ENCODE results near the gene NOXRED1.

DNA sequence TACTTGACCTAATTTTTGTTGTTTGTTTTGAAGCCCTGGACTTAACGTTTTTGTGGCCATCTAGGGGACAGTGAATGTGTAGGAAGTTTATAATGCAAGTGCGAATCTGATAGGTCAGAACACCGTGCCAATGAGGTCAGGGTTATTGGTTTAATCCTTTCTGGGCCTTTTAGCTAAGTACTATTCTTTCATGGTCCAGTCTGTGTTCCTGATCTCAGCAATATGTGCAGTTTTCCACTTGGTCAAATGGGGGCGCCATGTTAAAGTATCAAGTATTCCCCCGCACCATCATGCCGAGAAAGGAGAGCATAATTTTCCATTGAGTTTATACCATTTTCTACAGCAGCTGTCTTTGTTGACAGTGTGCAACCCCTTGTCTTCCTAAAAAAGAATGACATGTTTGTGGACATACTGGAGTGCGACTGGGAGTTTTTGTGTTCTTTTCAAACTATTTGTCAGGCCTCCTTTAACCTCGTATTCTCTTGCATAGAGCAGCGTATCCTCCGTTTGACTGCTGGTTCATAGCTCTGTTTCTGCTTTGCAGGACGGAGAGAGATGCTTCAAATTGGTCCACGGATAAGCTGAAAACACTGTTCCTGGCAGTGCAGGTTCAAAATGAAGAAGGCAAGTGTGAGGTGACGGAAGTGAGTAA is 35.9 kb upstream of the NOXRED1 start:
- TF ChIP-seq, protein P1, sequence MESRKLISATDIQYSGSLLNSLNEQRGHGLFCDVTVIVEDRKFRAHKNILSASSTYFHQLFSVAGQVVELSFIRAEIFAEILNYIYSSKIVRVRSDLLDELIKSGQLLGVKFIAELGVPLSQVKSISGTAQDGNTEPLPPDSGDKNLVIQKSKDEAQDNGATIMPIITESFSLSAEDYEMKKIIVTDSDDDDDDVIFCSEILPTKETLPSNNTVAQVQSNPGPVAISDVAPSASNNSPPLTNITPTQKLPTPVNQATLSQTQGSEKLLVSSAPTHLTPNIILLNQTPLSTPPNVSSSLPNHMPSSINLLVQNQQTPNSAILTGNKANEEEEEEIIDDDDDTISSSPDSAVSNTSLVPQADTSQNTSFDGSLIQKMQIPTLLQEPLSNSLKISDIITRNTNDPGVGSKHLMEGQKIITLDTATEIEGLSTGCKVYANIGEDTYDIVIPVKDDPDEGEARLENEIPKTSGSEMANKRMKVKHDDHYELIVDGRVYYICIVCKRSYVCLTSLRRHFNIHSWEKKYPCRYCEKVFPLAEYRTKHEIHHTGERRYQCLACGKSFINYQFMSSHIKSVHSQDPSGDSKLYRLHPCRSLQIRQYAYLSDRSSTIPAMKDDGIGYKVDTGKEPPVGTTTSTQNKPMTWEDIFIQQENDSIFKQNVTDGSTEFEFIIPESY (IDR thresholded peaks at IDR 0.05), result no peak
- TF ChIP-seq, protein P2, sequence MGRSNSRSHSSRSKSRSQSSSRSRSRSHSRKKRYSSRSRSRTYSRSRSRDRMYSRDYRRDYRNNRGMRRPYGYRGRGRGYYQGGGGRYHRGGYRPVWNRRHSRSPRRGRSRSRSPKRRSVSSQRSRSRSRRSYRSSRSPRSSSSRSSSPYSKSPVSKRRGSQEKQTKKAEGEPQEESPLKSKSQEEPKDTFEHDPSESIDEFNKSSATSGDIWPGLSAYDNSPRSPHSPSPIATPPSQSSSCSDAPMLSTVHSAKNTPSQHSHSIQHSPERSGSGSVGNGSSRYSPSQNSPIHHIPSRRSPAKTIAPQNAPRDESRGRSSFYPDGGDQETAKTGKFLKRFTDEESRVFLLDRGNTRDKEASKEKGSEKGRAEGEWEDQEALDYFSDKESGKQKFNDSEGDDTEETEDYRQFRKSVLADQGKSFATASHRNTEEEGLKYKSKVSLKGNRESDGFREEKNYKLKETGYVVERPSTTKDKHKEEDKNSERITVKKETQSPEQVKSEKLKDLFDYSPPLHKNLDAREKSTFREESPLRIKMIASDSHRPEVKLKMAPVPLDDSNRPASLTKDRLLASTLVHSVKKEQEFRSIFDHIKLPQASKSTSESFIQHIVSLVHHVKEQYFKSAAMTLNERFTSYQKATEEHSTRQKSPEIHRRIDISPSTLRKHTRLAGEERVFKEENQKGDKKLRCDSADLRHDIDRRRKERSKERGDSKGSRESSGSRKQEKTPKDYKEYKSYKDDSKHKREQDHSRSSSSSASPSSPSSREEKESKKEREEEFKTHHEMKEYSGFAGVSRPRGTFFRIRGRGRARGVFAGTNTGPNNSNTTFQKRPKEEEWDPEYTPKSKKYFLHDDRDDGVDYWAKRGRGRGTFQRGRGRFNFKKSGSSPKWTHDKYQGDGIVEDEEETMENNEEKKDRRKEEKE (IDR thresholded peaks at IDR 0.05), result no peak

All from GM12878 (cell line).